GM19468 (cell line): ENCODE measurements around the gene GPAT3.
"Not testable (repeated sequence)": the region's sequence is repeated elsewhere in the genome, so short reads cannot be mapped to it uniquely, and the experiment has no call there.

Experiments
- ATAC-seq: cut with Tn5 transposase; IDR thresholded peaks from one replicate; pipeline ENCODE4 v1.9.1; 2021; ENCODE audit warnings: mild to moderate bottlenecking, moderate library complexity, moderate number of reproducible peaks; ENCODE audit not compliant: unreplicated experiment; ENCODE audit errors: extremely low read depth

The GPAT3 gene

GRCh38 chr4:83591056-83591455, 55.1 kb downstream of the GPAT3 start:
- no peak for ATAC-seq

DNA sequence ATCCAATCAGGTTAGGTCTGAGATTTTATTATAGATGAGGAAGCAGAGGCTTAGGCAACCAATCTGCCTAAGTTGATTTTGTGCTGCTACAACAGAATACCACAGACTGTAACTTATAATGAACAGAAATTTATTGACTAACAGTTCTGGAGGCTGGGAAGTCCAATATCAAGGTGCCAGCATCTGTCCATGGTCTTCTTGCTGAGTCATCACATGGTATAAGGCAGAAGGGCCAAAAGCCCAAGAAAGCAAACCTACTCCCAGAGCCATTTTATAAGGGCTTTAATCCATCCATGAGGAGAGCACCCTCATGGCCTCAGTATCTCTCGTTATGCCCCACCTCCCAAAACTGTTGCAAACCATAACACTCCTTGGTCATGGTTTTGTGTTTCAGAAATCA, 55.8 kb downstream of the GPAT3 start:
- ATAC-seq = no peak

DNA sequence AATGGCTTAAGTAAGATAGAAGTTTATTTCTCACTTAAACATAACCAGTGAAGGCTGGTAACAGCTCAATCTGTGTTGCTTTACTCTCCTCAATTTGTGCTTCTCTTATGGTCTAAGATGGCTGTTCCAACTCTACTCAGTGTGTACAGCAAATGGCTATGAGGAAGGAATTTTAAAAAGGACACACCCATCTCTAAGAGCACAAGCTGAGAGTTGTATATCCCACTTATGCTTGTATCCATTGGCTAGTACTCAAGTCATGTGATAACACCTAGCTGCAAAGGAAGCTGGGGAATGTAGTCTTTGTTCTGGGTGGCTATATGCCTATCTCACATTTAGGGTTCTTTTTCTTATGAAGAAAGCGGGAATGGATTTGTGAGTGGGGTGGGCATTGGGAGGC, 63.3 kb downstream of the GPAT3 start:
- peak; percentile 55 for ATAC-seq

GRCh38 chr4:83603129-83603528, 67.2 kb downstream of the GPAT3 start:
- ATAC-seq = no peak

DNA sequence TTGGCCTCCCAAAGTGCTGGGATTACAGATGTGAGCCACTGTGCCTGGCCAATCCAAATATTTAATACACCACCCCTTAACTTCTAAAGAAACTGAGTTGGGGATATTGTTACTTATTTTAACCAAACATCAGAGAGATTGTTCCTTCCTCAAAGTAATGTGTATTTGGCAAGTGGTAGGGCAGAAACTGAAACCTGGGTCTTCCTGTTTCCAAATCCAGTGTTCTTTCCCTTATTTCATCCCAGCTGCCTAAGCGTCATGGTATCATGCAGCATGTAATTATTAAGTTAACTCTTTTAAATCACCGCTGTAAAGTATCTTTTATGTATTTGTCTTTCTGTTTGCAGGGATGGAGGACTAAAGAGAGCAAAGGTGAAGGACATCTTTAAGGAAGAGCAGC, 68.4 kb downstream of the GPAT3 start:
- no peak for ATAC-seq

DNA sequence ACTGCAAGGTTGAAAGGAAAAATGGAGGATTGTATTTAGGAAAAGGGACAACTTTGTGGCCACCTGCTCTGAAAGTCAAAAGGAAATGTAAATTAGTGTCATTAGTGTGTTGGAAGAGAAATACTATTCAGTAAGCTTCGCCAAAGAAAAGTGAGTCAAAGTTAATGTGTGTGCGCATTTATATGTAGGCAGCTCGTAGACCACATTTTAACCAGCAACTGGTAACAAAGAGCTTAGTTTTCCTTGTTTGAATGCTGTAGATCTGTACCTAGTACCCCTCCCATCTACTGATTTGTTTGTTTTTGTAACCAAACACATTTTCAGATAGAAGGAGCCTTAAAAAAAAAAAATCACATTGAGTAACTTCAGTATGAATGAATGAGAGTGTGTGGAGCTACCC, 69.3 kb downstream of the GPAT3 start:
- no peak for ATAC-seq

DNA sequence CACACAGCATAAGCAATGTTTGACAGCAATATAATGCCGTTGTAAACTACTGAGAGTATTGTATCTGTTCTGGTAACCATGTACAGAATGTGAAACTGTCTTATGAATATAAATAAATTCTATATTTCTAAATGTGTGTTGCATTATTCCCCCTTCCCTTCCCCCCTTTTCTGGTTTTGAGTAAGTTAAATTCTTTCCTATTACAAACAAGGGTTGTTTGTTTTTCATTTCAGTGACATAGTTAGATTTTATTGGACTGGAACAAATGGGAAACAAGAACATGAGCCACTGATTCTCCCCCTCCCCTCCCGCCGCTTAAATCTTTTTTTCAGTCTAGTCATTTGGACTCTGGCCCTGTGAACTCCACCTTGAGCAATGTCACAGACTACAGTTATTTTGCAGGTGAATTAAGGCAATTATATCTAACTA, 69.8 kb downstream of the GPAT3 start:
- no peak for ATAC-seq

- no peak for ATAC-seq
Measured at GRCh38 chr4:83606460-83606859, 70.6 kb downstream of the GPAT3 start.

DNA sequence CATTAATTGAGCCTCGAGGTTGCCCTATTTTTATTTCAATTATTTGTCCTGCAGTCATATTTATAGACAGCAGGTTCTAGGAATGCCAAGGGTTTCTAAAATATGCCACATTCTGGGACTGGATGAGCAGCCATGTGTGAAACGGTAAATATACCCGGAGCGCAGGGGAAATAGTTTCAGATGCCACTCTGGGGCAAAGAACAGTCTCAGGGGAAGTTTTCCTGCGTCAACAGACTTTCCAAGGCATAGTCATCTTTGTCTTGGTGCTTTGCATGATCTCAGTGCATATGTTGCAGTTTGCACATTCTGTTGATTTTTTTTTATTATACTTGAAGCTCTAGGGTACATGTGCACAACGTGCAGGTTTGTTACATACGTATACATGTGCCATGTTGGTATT, 71.0 kb downstream of the GPAT3 start:
- no peak for ATAC-seq

- ATAC-seq = no peak
Measured at GRCh38 chr4:83609365-83609764, 73.5 kb downstream of the GPAT3 start.

- no peak for ATAC-seq
Measured at GRCh38 chr4:83610729-83611128, 74.8 kb downstream of the GPAT3 start.

- no peak for ATAC-seq
Measured at GRCh38 chr4:83613023-83613422, 77.1 kb downstream of the GPAT3 start.

DNA sequence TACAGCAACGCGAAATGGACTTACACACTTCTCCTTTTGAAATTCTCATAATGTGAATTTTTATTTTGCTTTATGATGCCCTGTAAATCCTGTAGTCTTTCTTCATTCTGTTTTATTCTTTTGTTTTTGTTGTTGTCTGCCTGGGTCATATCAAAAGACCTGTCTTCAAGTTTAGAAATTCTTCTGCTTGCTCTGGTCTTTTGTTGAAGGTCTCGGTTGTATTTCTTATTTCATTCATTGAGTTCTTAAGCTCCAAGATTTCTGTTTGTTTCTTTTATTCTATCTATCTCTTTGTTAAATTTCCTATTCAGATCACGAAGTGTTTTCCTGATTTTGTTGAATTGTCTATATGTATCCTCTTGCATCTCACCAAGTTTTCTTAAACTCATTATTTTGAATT, 78.1 kb downstream of the GPAT3 start:
- no peak for ATAC-seq

GRCh38 chr4:83616252-83616651, 80.3 kb downstream of the GPAT3 start:
- no peak for ATAC-seq

DNA sequence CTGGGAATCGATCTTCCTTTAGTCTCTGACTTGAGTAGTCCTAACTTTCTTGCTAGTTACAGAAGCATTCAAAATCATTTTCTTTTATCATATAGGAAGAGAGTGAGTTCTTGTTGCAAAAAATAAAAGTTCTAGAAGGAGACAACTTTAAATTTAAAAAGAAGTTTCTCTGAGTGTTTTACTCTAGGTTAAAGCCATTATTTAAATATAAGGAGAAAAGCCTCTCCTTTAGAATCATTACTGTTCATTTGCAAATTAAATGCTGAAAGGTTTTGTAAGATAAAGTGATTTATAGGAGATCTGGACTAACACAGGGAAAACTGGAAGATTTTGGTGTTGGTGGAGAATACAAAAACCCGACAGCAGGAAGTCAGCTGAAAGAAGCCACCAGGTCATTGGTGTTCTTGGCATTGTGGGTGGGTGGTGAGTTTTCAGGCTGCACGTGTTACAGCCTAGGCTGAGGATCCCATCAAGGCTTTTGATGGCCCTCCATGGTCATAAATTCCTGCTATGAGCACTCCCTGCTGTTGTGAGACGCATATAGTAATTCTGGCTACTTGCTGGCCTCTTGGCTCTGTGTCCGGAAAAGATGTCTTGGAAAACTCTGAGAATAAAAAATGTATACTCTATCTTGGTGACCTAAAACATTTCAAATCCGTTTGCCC, 81.6 kb downstream of the GPAT3 start:
- ATAC-seq = no peak

DNA sequence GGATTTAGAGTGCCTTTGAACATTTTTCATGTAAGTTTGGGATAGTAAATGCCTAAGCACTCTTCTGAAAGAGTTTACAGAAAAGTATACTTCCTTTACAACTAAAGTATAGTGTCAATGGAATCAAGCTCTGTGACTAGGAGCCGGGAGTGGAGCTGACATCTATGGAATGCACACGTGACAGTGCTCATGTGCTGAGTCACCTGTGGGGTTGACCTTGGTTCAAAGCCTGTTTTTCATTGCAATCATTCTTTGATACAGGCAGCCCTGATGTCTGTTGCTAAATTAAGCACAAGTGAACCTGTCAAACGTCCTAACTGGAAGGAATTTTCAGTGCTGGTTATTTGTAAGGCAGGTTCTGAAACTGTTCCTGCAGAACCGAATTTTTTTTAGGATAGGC, 82.5 kb downstream of the GPAT3 start:
- ATAC-seq = no peak

DNA sequence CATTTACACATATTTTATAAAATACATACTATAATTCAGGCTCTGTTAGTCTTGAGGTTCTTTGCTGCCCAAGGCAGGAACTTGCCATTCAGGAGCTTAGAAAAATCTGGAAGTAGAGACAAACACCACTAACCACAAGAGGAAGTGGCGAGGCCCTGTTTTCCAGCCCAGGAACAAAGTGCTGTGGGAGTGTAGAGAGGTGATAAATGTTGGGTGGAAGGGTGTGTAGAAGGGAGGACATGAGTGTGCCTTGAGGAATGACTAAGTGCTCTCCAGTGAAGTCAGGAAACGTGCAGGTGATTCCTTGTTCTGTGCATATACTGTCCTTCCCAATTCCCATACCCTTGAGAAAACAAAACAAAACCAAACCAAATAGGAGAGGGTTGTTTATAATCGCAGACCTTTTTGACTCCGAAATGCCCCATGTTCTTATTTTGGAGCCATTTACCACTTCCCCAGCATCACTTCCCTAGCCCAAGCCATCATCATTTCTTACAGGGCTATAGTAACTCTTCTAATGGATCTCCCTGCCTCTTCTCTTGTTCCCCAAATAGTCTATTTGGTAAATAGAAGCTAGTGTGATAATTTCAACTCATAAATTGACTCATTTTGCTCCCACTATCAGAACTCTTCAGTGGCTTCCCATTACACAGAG, 83.2 kb downstream of the GPAT3 start:
- ATAC-seq = no peak

GRCh38 chr4:83622127-83622526, 86.2 kb downstream of the GPAT3 start:
- ATAC-seq = not testable (repeated sequence)

DNA sequence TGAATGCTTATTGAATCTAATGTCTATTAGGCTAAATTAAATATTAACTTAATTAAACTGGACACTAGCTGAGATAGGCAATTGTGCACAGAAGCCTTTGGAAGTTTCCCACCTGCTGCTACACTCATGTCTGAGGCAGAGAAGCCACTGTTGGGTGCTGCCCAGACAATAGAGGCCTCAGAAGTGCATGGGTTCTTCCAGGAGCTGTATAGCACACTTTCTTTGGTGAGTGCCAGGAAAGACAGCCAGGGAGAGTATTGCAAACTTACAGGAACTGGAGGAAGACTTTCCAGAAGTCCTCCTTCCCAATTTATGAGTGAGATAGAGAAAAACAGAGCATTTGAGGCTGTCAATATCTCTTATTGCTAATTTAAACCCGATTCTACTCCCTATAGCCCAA, 89.9 kb downstream of the GPAT3 start:
- ATAC-seq = no peak

- no peak for ATAC-seq
Measured at GRCh38 chr4:83626245-83626836, 90.4 kb downstream of the GPAT3 start.

- ATAC-seq = no peak
Measured at GRCh38 chr4:83629945-83630721, 94.2 kb downstream of the GPAT3 start.
